Spleen (tissue), 11 donors: ENCODE measurements around the gene LCT. TPM values are rescaled to one million over a fixed set of nuclear protein-coding genes. Genes with fewer than 3 reads are reported as not detected.
A peak's percentile ranks its signal among the peaks of the same experiment; 100 is the strongest.

Experiments
- DNase-seq: peaks from one replicate; pipeline ENCODE4 v3.0.0-alpha.2; 2020
- H3K27ac ChIP-seq, 8 donors: fragments of 200-600 bp; sonication (generic) in 7 of 8; 1 replicate in 4 of 8; 2 replicates in 4 of 8; pipeline versions ENCODE4 v1.5.0 to v1.8.0; 2016 to 2021; ENCODE audit warnings: inconsistent platforms in 4 of 8, mild to moderate bottlenecking in 4 of 8, moderate library complexity in 1 of 8
- H3K27me3 ChIP-seq, 7 donors: fragments of 200-600 bp; sonication (generic) in 6 of 7; replicated peaks in 1 of 7; 1 replicate in 4 of 7; 2 replicates in 3 of 7; pipeline versions ENCODE4 v1.5.0 to v1.8.0; 2016 to 2021; ENCODE audit warnings: inconsistent platforms in 3 of 7, mild to moderate bottlenecking in 1 of 7
- H3K36me3 ChIP-seq, 6 donors: fragments of 200-600 bp; sonication (generic) in 5 of 6; 1 replicate in 4 of 6; 2 replicates in 2 of 6; pipeline versions ENCODE4 v1.5.0 to v1.8.0; 2016 to 2021; ENCODE audit warnings: inconsistent platforms in 2 of 6
- H3K4me1 ChIP-seq, 6 donors: fragments of 200-600 bp; sonication (generic) in 5 of 6; 1 replicate in 3 of 6; 2 replicates in 3 of 6; pipeline versions ENCODE4 v1.5.0 to v1.8.0; 2016 to 2021; ENCODE audit warnings: inconsistent platforms in 3 of 6
- H3K4me3 ChIP-seq, 8 donors: fragments of 200-600 bp; sonication (generic) in 7 of 8; 1 replicate in 4 of 8; 2 replicates in 4 of 8; pipeline versions ENCODE4 v1.5.0 to v1.8.0; 2016 to 2021; ENCODE audit warnings: inconsistent platforms in 4 of 8, mild to moderate bottlenecking in 4 of 8, moderate library complexity in 2 of 8
- H3K9me3 ChIP-seq, 8 donors: fragments of 200-600 bp; sonication (generic) in 7 of 8; 1 replicate in 4 of 8; 2 replicates in 4 of 8; pipeline versions ENCODE4 v1.5.0 to v1.8.0; 2016 to 2021; ENCODE audit warnings: inconsistent platforms in 4 of 8
- POLR2A ChIP-seq, 3 donors: fragments of 450-650 bp; IDR thresholded peaks; one replicate each; pipeline ENCODE4 v1.5.1; 2017; ENCODE audit warnings: antibody characterized with exemption in 3 of 3, mild to moderate bottlenecking in 1 of 3
- POLR2AphosphoS5 ChIP-seq, 3 donors: sonication (generic); formaldehyde crosslinking; IDR thresholded peaks; one replicate each; pipeline ENCODE4 v1.5.1; 2017; ENCODE audit warnings: antibody characterized with exemption in 3 of 3
- WGBS, 5 donors: extraction: QIAGEN DNeasy Blood & Tissue Kit in 3 of 5; methylation state at CpG; one replicate each; pipeline versions ENCODE4 v1.1.5 to v1.1.7; 2013 to 2018; 5-methylcytosine and 5-hydroxymethylcytosine counted together
- intact Hi-C: fragments of 100-400 bp; cut with DNase I; formaldehyde crosslinking; loops from one replicate; pipeline ENCODE4 v1.15.0; 2023; ENCODE audit warnings: low total_unique reads
- polyA plus RNA-seq, 3 donors: library from polyadenylated mRNA; stranded (reverse); fragments of 200-250 nt; gene quantifications; one replicate each; pipeline ENCODE4 v1.2.1, GENCODE V29; 2013
- total RNA-seq, 7 donors: library from RNA; depleted of rRNA in 3 of 7; stranded (reverse); fragments of >200 nt in 3 of 7; fragmentation: NEBNext Ultra II Directional in 4 of 7; extraction: Animal tissue kit (Norgen Biotek cat#: 25700) in 4 of 7; gene quantifications; one replicate each; pipeline versions ENCODE4 v1.1.0 to v1.2.1, GENCODE V29; 2016 to 2021
- TF ChIP-seq, protein P1 (sequence below), 11 experiments: fragments of 200-600 bp in 7 of 11; fragments of 450-650 bp in 4 of 11; sonication (generic) in 4 of 11; IDR thresholded peaks in 8 of 11; conservative IDR thresholded peaks in 3 of 11; 1 replicate in 7 of 11; 2 replicates in 4 of 11; pipeline versions ENCODE4 v1.4.0 to v1.8.0; 2016 to 2021; ENCODE audit warnings: antibody characterized with exemption in 11 of 11, inconsistent platforms in 4 of 11, mild to moderate bottlenecking in 1 of 11
- donor health status: healthy with polysubstance abuse.
- donor health status: DM: no; HTN: no; CAD: no; lungs with moderate emphysema.
- donor health status: DM: no; HTN: no; CAD: no.
- donor health status: Bipolar disorder and iron deficiency.
- donor health status: healthy.
- donor health status: DM: no; HTN: no; CAD: no.
- donor health status: DM: yes; HTN: yes; CAD: no.

The LCT gene
- total and polyA plus RNA-seq, 10 donors: 0.02 to 0.19 (median 0.06) TPM; not detected in 3

GRCh38 chr2:135745545-135745944, 91.4 kb downstream of the LCT start:
- intact Hi-C loops: loop anchor here (10.0 kb wide), 1 partner anchor 681 kb away; no protein-coding TSS in a partner anchor
- H3K4me3 ChIP-seq: no peak overlapping the region
- H3K4me1 ChIP-seq: peaks cover 26 to 62% (median 38%) of the 10 kb centered on the region in 6 donors
- no peak for DNase-seq
- no peaks in the 10 kb centered on the region for H3K9me3 ChIP-seq
- H3K27me3 ChIP-seq: no peaks in the 10 kb centered on the region
- 86 to 95% (median 93%) methylated on average over 4 of the region's 4 CpGs for WGBS, 5 donors
- H3K27ac ChIP-seq: no peak overlapping the region
- peaks cover 0 to 49% (median 20%) of the 10 kb centered on the region in 6 donors for H3K36me3 ChIP-seq
- TF ChIP-seq POLR2A (IDR thresholded peaks at IDR 0.05): no peak

- Histone ChIP-seq H3K9me3 (no peaks in the 10 kb centered on the region), H3K27me3 (no peaks in the 10 kb centered on the region), H3K36me3 (peaks cover 0 to 42% (median 16%) of the 10 kb centered on the region in 6 donors), H3K4me3 (no peak overlapping the region), H3K4me1 (peaks cover 26 to 62% (median 38%) of the 10 kb centered on the region in 6 donors), H3K27ac (no peak overlapping the region)
- WGBS, 5 donors: 86 to 92% (median 90%) methylated on average over 5 of the region's 5 CpGs
- peak; percentile 29 for DNase-seq
- TF ChIP-seq, protein P1, sequence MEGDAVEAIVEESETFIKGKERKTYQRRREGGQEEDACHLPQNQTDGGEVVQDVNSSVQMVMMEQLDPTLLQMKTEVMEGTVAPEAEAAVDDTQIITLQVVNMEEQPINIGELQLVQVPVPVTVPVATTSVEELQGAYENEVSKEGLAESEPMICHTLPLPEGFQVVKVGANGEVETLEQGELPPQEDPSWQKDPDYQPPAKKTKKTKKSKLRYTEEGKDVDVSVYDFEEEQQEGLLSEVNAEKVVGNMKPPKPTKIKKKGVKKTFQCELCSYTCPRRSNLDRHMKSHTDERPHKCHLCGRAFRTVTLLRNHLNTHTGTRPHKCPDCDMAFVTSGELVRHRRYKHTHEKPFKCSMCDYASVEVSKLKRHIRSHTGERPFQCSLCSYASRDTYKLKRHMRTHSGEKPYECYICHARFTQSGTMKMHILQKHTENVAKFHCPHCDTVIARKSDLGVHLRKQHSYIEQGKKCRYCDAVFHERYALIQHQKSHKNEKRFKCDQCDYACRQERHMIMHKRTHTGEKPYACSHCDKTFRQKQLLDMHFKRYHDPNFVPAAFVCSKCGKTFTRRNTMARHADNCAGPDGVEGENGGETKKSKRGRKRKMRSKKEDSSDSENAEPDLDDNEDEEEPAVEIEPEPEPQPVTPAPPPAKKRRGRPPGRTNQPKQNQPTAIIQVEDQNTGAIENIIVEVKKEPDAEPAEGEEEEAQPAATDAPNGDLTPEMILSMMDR (IDR thresholded peaks at IDR 0.05 in 8 of 11, conservative IDR thresholded peaks at IDR 0.05 in 3 of 11): peak in 1 of 11 experiments; percentile 14
- no peak for TF ChIP-seq POLR2A (IDR thresholded peaks at IDR 0.05)
- TF ChIP-seq POLR2AphosphoS5 (IDR thresholded peaks at IDR 0.05): no peak
- intact Hi-C loops: loop anchor here (10.0 kb wide), 1 partner anchor 680 kb away; no protein-coding TSS in a partner anchor
These were observed 92.1 kb downstream of the LCT start for GRCh38 chr2:135744760-135745314.

DNA sequence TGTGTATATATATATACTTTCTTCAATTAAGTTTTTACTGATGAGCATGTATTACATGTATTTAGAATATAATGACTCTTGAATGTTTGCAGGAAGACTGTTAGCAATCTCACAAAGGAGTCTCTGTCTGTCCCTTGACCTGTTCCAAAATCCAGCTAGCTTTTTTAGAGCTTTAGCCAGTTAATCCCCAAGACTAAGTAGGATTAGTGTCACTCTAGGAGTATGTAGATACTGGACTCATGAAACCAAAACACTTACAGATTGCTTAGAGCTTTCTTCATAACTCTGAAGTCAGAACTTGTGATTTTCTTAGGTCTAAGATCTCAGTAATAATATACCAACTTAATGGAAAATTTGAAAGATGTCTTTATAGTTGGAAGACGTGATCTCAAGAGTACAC, 93.1 kb downstream of the LCT start:
- peak overlapping the region in 2 of 8 donors; percentile 74 to 81 for H3K4me3 ChIP-seq
- peak overlapping the region in 5 of 8 donors; percentile 99 to 100 (median 100) for H3K27ac ChIP-seq
- peaks cover 0 to 32% (median 8%) of the 10 kb centered on the region in 6 donors for H3K36me3 ChIP-seq
- 68 to 93% (median 82%) methylated on average over 1 of the region's 1 CpG for WGBS, 5 donors
- no peaks in the 10 kb centered on the region for H3K9me3 ChIP-seq
- peaks cover 26 to 62% (median 38%) of the 10 kb centered on the region in 6 donors for H3K4me1 ChIP-seq
- DNase-seq: no peak
- H3K27me3 ChIP-seq: no peaks in the 10 kb centered on the region
- intact Hi-C loops: loop anchor here (10.0 kb wide), 1 partner anchor 679 kb away; no protein-coding TSS in a partner anchor
- TF ChIP-seq POLR2AphosphoS5 (IDR thresholded peaks at IDR 0.05): no peak
- TF ChIP-seq, protein P1 (IDR thresholded peaks at IDR 0.05 in 8 of 11, conservative IDR thresholded peaks at IDR 0.05 in 3 of 11): no peak
- no peak for TF ChIP-seq POLR2A (IDR thresholded peaks at IDR 0.05)

- TF ChIP-seq POLR2AphosphoS5 (IDR thresholded peaks at IDR 0.05) (peak in 2 of 3 donors; percentile 59 to 82), POLR2A (IDR thresholded peaks at IDR 0.05) (peak in 2 of 3 donors; percentile 4 to 30)
- TF ChIP-seq, protein P1 (IDR thresholded peaks at IDR 0.05 in 8 of 11, conservative IDR thresholded peaks at IDR 0.05 in 3 of 11): no peak
- WGBS, 5 donors: 0 to 1% (median 1%) methylated on average over 26 to 34 of the region's 34 CpGs
- H3K27ac ChIP-seq: peak overlapping the region; percentile 99 to 100 (median 100)
- H3K27me3 ChIP-seq: no peaks in the 10 kb centered on the region
- no peaks in the 10 kb centered on the region for H3K9me3 ChIP-seq
- H3K4me3 ChIP-seq: peak overlapping the region; percentile 69 to 88 (median 74)
- DNase-seq: no peak
- intact Hi-C loops: loop anchor here (10.0 kb wide), 1 partner anchor 678 kb away; no protein-coding TSS in a partner anchor
- H3K36me3 ChIP-seq: peaks cover 0 to 17% (median under 1%) of the 10 kb centered on the region in 6 donors
- peaks cover 26 to 54% (median 35%) of the 10 kb centered on the region in 6 donors for H3K4me1 ChIP-seq
These were observed 94.6 kb downstream of the LCT start for GRCh38 chr2:135742325-135742757.
